T-helper 9 cell (primary cell): ENCODE results near the gene EPB41L2.

Experiments
- DNase-seq: peaks from one replicate; pipeline ENCODE4 v3.0.0-alpha.2; 2020

Gene EPB41L2

DNA sequence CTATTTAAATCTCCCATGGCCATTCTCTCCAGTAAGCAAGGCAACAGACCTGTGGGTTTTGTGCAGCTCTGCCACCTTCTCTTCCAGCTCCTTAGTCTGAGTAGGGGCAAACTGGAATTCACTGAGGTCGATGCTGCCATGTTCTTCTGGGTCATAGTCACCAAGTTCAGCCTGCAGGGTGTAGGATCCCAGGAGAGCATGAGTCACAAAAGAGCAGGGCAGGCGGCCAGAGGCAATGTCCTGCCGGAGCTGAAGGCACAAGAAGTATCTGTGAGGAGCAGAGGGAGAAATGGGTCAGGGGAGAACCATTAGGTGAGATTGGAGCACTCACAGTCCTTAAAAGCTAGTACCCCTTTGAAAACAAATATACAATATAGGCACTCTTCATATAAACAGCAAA lies 162.1 kb downstream of the EPB41L2 start:
- no peak for DNase-seq

DNA sequence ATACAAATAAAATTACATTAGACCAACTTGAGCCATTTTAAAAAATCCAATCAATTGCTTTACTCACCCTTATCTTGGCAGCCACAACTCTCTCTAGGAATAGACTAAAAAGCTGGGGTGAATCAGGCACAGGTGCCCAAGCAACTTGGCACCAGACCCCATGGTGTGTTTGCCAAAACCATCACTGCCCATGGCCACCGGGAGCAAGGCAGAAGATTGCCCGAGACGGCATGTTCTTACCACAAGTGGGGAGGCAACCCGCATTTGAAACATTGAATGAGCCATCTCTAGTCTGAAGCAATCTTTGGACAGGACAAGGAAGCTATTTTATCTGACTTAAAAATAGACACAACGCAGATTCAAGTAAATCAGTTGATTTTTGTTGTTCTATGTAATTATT lies 166.8 kb downstream of the EPB41L2 start:
- no peak for DNase-seq

DNA sequence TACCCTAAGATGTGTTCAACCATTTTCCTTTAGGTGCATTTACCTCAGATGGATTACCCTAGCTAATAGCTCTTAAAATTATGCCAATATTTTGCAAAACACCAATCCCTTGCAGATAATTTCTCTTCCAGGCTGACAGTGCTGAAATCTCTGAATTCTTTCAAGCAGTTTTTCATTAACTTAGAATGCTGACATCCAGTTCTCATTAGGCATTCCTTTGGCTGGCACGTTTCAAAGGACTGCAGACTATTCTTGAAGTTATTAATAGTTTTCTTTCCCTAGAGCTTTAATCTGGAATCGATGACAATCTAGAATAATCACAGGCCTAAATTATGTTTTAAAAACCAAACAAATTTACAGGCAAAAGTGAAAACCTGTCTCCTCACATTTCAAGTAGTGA lies 167.5 kb downstream of the EPB41L2 start:
- DNase-seq: no peak

DNA sequence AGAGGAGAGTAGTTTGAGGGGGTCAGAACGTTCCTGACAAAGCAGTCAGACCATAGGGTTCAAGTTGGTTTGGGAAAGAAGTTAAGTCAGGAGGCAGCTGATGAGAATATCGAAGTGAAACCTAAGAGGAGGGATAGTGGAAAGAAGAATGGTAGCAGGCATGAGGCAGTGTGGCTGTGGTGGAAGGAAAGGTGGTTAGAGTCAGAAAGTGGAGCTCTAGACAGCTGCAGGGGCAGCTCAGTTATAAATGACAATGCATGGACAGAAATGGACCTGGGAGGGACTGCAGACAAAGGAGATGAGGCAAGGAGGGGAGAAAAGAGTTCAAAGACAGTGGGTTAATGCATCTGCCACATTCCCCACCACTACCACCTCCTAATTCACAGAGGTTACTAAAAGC lies 169.3 kb downstream of the EPB41L2 start:
- no peak for DNase-seq

DNA sequence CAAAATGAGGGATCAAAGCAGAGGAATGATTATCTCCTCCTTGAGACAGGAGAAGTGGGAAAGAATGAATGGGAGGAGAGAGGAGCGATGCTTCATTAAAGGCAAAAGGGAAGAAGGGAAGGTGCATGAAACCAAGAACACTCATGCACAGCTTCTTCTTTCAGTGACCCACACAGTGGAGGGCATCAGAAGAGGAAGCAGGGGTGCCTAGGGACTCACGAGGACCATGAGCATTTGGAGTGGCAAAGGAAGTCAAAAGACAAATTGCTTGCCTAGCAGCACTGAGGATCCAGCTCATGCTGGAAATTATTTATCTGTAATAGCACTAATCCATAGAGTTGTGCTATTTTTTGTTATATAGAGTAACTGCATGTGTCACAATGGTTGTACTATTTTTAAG lies 169.8 kb downstream of the EPB41L2 start:
- no peak for DNase-seq

DNA sequence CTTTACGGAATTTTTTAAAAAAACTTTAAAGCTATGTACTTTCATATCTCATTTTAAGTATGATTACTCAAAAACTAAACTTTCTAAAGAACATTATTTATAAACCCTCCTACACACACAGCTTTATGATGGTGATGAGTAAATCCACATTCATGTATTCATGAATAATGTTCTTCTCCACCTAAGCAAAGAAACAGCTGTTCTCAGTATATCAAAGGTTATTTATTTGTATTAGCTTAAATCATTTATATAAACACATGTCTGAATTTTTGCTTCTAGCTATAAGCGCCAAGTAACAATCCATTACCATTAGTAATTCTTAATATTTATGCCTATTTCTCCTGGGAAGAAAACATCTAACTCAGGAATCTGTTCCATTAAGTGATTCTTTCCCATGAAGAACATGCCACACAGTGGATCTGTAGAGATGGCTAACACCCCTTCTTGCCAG lies 172.5 kb downstream of the EPB41L2 start:
- DNase-seq: no peak

DNA sequence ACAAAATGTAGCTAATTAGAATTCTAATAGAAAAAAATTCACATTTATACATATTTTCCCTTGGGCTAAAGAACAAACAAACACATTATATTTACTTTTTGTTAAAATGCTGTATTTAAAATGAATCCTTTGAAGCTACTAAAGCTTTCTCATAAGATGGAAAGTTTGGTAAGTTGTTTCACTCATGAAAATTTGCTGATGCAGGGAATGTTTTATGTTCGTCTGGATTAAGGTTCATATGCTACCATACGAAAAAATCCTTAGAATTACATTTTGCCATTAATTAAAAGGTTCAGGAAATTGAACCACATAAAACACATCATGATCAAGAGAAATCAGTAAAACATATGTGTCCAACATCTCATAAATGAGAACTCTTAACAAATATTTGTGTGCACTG lies 173.6 kb downstream of the EPB41L2 start:
- no peak for DNase-seq

DNA sequence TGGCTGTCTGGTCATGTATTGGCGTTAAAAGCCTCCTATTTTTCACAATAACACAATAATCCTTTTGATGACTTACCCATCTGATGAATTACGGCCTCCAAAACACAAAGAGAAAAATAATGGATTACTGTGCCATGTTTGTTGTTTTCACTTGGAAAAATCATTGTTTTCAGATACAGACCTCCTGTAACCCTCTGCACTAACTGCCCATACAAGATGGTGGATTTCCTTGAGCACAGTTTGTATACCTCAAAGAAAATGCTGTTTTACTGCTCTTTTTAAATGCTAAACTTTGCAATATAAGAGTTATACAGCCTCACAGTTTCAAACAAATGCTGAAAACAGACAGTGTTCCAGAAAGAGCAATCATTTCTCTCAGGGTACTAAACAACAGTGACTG lies 174.8 kb downstream of the EPB41L2 start:
- no peak for DNase-seq

DNA sequence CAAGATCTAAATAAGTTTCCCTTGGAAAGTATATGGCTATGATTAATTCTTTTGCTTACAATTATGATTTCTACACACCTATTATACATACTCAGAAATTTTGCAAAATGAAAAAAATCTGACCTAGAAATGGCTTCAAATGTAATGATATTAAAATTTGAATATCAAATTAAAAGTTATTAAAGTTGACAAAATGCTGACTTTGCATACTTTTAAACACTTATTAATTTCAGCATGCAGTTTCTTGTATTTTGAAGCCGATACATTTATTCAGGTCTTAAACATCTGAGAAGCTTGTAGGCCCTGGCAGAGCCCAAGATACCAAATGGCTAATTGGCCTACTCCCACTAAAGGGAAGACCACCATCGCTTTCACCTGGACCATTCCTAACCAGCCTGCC lies 176.1 kb downstream of the EPB41L2 start:
- DNase-seq: no peak

DNA sequence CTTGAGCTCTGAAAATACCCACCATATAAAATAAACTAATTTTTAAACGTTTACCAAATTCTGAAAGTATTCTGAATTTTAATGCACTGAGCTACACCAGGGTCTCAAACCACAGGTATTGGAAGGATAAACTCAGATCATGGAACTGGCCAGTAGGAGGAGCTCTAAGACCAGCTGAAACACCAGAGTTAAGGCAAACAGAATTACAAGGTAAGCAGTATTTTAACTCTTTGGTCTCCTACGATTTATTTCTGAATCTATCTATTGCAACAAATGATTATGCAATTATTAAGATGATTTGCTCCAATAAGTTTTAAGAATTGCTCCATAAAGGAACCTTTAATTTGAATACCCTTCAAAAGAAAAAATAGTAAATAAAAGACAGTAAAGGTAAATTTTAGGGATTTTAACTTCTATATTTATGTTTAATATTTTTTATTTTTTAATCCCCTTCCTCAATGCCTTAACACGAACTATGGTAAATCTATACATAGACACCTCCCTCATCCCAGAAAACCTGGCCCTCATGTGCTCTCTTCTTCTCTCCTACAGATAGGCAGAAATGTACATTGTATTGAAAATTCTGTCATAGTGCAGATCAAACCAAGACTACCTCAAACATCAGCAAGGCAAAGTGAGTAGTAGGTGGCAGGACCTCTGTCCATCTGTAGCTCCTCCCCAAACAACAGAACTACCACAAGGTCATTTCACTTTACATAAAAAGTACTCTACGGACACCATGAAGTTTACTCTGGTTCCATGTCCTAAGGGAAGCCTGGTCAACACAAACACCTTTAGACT lies 177.5 kb downstream of the EPB41L2 start:
- DNase-seq: peak; percentile 62

DNA sequence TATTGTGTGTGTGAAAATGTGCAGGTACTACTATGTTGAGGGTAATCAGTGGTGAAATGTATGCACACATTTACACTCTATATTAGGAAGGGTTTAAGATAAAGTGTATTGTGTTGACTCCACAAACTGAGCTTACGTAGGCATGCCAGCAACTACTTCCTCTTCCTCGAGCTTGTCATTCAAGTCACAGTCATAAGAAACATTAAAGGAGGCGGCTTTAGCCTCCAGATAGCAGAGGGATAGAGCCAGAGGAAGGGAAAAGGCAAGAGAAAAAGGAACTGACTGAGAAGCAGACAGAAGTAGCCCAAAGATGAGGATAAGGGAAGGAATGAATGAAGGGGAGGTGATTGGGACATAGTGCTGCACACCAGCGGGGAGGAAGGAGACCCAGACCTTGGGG lies 180.7 kb downstream of the EPB41L2 start:
- no peak for DNase-seq

DNA sequence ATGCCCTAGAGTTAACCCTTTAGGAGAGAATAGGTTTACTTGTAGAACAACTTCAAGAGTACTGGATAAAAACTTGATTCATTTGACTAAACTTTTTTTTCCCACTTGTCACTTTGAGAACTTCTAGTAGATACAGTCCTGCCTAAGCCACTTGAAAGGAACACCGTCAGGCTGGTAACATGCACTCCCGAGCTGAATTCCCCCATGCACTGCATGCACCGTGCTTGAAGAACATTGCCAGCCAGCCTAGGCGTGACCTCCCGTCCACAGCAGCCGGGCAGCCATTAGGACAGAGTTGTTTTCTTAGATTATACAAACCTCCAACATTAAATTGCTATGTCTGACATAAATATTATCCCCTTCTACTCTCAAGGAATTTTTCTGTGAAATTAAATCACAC lies 183.2 kb downstream of the EPB41L2 start:
- DNase-seq: no peak

DNA sequence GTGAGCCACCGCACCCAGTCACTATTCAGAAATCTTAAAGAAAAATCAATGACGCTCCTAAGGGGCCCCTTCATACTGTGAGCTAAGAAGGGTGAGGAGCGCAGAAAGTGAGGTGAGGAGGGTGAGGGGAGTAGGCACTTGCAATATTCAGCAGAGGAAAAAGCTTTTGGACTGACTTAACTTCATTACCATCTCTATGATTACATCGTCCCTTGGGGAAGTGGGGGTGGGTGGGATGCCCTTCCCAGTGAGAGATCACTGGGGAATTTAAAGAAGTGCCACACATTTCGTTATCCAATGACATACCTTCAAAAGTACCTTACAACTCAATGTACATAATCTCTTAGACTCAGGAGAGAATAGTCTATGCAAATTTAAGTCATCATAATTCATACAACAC lies 189.3 kb downstream of the EPB41L2 start:
- DNase-seq: no peak

DNA sequence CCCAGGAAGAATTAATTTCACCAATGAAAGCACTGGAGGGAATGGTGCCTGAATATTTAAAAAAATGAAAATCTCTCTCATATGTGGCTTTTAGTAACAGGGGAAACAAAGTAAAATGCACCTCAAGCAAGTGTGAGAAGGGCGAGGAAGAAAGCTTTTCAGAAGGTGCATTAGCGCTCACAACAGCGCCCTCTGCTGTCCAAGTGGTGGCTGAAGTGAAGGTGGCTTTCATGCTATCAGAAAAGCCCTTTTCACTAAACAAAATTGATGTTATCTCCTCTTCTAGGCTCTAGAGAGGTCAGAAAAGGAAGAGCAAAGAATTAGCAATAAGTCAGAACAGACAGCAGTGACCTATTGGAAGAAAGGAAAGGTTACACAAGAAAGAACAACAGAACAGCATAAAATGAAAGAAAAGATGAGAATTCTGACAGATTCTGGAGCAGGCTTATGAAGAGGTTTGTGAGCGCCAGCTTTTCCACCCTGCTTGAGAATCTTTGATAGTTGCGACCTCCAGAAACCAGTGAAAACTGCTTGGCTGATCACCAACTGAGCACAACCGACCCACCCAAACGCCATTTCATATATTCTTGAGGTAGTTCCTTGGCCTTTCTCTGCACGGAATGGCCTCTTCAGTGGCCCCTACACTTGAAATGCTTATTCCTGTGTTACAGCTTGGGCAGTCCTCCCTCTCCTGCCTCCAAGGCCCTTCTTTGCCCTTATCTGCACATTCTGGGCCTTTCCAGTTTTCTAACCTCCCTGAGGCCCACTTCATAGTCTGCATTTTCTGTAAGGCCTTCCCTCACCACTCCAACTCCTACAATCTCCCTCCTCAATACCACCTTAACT lies 190.6 kb downstream of the EPB41L2 start:
- peak; percentile 76 for DNase-seq

DNA sequence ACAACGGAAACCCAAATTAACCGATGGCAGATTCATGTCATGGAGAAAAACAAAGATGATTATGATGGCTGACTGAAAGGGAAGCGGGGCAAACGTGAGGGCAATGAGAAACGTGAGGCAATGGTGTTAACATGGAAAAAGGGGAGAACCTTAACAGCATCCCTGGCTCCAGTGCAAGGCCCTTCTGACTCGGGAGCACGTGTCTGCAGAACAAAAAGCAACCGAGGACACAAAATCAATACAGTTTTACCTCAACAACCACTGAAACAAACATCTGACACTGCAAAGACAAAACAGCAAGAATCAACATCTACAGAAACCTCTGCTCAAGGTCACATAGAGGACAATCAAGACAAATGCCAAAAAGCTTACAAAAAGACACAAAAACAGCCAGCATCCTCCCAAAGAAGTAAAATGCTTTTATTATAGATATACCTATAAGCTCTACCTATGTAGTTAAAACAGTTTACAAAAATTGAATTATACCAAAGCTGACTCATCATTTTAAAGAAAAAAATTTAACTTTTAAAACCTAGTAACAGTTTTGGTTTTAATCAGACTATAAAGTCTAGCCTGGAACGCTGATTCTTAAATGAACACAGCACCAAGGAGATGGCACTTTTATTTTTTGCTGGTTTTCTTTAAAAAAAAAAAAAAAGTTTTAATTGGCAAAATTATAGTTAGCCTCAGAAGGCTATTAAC lies 192.7 kb downstream of the EPB41L2 start:
- no peak for DNase-seq

DNA sequence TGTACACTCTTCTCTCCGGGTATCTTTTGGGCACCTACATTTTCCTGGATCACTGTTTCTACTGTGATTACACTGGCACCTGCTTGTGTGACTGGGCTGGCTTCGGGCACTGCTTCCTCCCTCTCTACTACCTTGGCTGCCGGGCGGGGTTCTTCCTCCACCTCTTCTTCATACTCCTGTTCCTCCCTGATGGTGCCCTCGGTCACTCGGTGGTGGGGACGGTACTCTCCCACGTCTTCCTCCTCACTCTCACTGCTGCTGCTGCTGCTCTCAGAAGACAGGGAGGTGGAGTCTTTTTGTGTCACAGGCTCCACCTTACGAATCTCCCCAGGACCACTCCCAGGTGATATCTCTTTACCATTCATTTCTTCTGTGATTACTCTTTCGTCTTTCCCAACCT lies 193.4 kb downstream of the EPB41L2 start:
- no peak for DNase-seq

DNA sequence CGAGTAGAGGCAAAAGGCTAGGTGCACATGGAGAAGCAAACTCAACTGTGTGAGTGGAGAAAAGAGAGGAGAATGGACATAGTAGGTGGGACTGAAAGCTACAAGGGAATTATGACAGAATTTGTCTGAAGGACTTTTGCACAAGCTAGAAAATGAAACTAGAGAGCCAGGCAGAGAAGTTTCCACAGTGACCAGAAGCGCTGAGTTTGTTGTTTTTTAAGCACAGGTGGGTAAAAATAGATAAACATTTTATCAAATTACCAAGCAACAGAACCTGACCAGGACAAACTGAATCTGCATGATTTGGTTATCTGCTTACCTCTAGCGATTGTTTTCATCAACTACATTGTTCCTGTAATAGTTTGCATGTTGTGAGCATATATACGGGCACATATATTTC lies 197.3 kb downstream of the EPB41L2 start:
- DNase-seq: no peak

DNA sequence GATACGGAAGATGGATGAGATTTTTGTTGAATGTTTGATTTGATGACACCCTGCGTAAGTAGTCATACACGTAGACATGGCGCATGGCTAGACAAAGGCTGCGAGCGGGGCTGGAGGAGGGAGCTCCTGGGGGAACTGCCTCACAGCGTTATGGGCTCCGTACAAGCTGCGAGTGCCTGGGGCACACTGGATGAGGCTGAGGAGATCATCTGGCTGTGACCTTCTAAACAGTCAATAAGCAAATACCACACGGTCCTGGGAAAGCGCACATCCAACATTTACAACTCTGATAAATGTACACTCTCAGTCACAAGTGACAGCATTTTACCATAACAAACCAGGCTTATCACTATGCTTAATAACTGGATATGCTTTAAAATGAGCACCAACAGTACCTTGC lies 198.7 kb downstream of the EPB41L2 start:
- no peak for DNase-seq

DNA sequence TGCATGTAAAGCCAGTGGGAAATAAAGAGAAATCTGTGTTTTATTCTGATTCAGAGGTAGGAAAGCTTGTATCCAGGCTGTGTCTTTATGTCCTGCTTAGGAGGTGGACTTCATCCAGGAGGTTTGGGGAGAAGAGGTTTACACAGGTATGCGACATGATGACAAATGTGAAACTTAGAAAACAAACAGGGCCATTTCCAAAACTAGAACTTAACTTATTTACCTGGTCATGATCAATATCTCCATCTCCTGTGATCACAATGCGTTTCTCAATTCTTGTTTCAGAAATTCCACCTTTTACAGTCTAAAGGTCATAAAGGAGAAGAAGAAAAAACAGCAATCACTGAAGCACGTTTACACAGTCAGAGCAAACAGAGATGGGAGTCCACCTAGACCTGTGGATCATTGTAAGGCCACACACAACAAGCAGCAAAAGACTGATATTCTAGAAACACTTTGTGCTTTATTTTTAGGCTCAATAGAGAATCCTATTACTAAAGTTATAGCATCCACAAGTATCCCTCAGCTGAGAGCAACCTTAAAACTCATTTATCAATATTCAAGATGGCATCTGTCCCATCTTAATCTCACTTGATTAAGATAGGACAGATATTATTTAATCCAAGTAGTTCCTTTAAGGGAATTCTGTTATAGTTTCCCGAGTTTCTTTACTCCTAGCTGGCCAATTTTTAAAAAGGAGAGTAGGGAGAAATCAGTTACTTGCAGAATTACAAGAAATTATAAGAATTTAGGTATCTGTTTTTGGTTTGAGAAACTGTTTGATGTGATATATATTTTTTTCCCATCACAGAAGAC lies 199.4 kb downstream of the EPB41L2 start:
- no peak for DNase-seq

DNA sequence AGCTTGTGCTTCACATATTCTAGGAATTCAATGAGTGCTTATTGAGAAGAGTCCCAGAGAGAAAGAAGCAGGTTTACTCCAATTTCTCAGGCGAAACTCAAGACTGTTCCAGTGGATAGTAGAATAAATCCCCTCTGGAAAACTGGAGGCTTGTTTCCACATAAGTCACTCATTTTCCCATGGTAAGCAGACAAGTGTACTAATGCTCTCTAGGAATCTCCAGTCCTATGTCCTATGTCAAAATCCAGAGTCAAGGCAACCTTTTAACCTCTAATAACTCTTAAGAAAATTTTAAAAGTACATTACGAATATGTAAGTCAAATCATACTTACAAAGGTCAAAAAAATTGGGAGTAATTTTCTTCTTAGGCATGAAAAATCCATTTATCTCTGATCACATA lies 200.7 kb downstream of the EPB41L2 start:
- no peak for DNase-seq

DNA sequence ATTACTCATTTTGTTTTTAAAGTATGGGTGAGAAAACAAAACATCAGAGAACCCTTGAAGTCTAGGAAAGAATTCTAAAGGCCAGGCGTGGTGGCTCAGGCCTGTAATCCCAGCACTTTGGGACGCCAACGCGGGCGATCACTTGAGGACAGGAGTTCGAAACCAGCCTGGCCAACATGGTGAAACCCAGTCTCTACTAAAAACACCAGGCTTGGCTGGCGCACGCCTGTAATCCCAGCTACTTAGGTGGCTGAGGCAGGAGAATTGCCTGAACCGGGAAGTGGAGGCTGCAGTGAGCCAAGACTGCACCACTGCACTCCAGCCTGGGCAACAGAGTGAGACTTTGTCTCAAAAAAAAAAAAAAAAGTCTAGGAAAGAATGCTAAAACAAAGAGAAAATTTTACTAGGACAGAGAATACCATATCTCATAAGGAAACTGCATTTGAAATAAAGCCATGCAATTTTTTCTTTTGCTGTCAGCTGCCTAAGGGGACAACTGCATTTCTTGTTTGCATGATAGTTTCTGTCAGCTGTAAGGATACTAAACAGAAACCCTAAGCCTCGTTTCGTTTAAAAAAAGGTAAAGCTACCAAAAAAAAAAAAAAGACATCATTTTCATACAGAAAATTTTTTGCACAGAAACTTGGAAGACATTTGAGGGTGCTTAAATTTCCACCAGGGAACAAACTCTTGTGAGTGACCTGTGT lies 203.7 kb downstream of the EPB41L2 start:
- no peak for DNase-seq
